ENCODE results near the gene POLR2J2.
"Not testable (repeated sequence)": the region's sequence is repeated elsewhere in the genome, so short reads cannot be mapped to it uniquely, and the experiment has no call there.

DNA sequence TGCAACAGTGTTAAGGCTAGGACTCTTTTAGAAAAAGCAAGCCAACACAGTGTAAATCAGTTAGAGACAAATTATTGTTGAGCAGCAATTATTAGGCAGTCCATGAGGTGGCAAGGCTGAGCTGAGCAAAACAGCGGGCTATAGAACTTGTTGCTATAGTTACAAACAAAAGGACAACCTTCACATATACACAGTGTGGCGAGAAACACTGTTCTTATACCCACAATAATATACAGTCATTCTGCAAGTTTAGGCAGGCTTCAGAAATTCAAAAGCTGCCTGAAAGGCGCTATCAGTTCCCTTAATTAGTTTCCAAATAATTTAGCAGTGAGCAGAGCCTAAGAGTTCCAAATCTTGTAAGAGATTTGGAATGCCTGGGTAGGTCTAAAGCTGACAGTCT lies 44.3 kb upstream of the POLR2J2 start:
- TF ChIP-seq POLR2A (IDR thresholded peaks at IDR 0.05; ENCODE audit: extremely low read depth, insufficient read length); CTCF (IDR thresholded peaks at IDR 0.05; ENCODE audit: low read depth, low read length): not testable (repeated sequence)
